OCI-LY1 (cell line): ENCODE measurements around the gene SDC4.

ENCODE experiments used
- EZH2 ChIP-seq: fragments of 200-600 bp; sonication (generic), shearing (Covaris generic); IDR thresholded peaks from 2 replicates; pipeline ENCODE4 v1.8.0; 2017; ENCODE audit warnings: borderline replicate concordance, mixed run types, mild to moderate bottlenecking, antibody characterized with exemption, low read length, moderate library complexity, mixed read lengths
- TF ChIP-seq, protein P1 (sequence below): fragments of 200-600 bp; sonication (generic), shearing (Covaris generic); IDR thresholded peaks from 2 replicates; pipeline ENCODE4 v1.5.1; 2017; ENCODE audit warnings: mild to moderate bottlenecking, antibody characterized with exemption, low read length, moderate library complexity, mixed read lengths

DNA sequence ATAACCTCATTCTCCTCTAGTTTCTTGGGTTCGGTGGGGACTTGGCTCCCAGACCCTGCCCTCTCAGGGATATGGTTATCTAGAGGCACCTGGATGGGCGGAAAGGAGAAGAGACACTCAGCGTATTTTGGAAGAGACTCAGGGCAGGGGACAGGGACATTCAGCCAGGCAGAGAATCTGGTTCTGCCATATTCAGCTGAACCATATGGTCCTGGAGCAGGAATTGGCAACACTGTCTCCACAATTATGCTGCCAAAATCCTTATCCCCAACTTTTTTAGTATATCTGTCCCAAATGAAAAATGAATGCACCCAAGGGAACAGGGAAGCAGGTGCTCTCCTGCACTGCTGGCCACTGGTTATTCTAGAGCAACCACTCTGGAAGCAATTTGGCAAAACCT is 17.7 kb downstream of the SDC4 start:
- TF ChIP-seq, protein P1, sequence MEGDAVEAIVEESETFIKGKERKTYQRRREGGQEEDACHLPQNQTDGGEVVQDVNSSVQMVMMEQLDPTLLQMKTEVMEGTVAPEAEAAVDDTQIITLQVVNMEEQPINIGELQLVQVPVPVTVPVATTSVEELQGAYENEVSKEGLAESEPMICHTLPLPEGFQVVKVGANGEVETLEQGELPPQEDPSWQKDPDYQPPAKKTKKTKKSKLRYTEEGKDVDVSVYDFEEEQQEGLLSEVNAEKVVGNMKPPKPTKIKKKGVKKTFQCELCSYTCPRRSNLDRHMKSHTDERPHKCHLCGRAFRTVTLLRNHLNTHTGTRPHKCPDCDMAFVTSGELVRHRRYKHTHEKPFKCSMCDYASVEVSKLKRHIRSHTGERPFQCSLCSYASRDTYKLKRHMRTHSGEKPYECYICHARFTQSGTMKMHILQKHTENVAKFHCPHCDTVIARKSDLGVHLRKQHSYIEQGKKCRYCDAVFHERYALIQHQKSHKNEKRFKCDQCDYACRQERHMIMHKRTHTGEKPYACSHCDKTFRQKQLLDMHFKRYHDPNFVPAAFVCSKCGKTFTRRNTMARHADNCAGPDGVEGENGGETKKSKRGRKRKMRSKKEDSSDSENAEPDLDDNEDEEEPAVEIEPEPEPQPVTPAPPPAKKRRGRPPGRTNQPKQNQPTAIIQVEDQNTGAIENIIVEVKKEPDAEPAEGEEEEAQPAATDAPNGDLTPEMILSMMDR: no peak
- no peak for TF ChIP-seq EZH2
